Keratinocyte (primary cell): ENCODE data around the gene ULBP3. TPM values are rescaled to one million over a fixed set of nuclear protein-coding genes. Genes with fewer than 3 reads are reported as not detected.

ENCODE experiments used
- DNase-seq: peaks from one replicate; pipeline ENCODE4 v3.0.0-alpha.2; 2011; ENCODE audit warnings: low read depth, missing footprints, low spot score
- FAIRE-seq: peaks from 2 replicates; lab custom pipeline; 2011; peaks lifted over from hg19 to GRCh38; lab: Jason Lieb, UNC
- H2AFZ ChIP-seq: 2 replicates; pipeline ENCODE4 v1.6.0; 2012; ENCODE audit warnings: low read length, control low read depth, inconsistent platforms; ENCODE audit not compliant: control insufficient read depth
- H3K27ac ChIP-seq: 2 replicates; pipeline ENCODE4 v1.5.1; 2011; ENCODE audit warnings: low read length; ENCODE audit not compliant: control insufficient read depth, insufficient read depth
- H3K27me3 ChIP-seq: 3 replicates; pipeline ENCODE4 v1.6.0; 2011; ENCODE audit warnings: low read length; ENCODE audit not compliant: control insufficient read depth, insufficient read depth; ENCODE audit errors: extremely low read depth
- H3K36me3 ChIP-seq, 2 experiments: 2 replicates in 1 of 2; 3 replicates in 1 of 2; pipeline ENCODE4 v1.5.1; 2011; ENCODE audit warnings: low read length in 2 of 2, mild to moderate bottlenecking in 1 of 2; ENCODE audit not compliant: control insufficient read depth in 2 of 2, insufficient read depth in 2 of 2; ENCODE audit errors: extremely low read depth in 1 of 2
- H3K4me1 ChIP-seq: 3 replicates; pipeline ENCODE4 v1.5.1; 2011; ENCODE audit warnings: low read length; ENCODE audit not compliant: control insufficient read depth, insufficient read depth; ENCODE audit errors: extremely low read depth
- H3K4me2 ChIP-seq: 3 replicates; pipeline ENCODE4 v1.6.0; 2011; ENCODE audit warnings: low read depth, low read length; ENCODE audit not compliant: control insufficient read depth, insufficient read depth; ENCODE audit errors: extremely low read depth
- H3K4me3 ChIP-seq, 3 experiments: fragments of 200-600 bp in 1 of 3; sonication (generic) in 1 of 3; 2 replicates in 2 of 3; 3 replicates in 1 of 3; pipeline ENCODE4 v1.5.1; 2011 to 2016; ENCODE audit warnings: low read length in 3 of 3, mild to moderate bottlenecking in 3 of 3, control low read depth in 2 of 3, inconsistent platforms in 1 of 3, low read depth in 1 of 3, mixed read lengths in 1 of 3, mixed run types in 1 of 3, moderate library complexity in 1 of 3; ENCODE audit not compliant: control insufficient read depth in 2 of 3, insufficient read depth in 2 of 3; ENCODE audit errors: extremely low read depth in 1 of 3
- H3K79me2 ChIP-seq: 2 replicates; pipeline ENCODE4 v1.6.0; 2012; ENCODE audit warnings: low read length; ENCODE audit not compliant: control insufficient read depth, insufficient read depth
- H3K9ac ChIP-seq: 3 replicates; pipeline ENCODE4 v1.6.0; 2011; ENCODE audit warnings: low read length; ENCODE audit not compliant: control insufficient read depth, insufficient read depth; ENCODE audit errors: extremely low read depth
- H3K9me1 ChIP-seq: 3 replicates; pipeline ENCODE4 v1.6.0; 2011; ENCODE audit warnings: low read length; ENCODE audit not compliant: control insufficient read depth, insufficient read depth; ENCODE audit errors: extremely low read depth
- H3K9me3 ChIP-seq: 2 replicates; pipeline ENCODE4 v1.5.1; 2012; ENCODE audit warnings: low read depth, low read length; ENCODE audit not compliant: control insufficient read depth
- H4K20me1 ChIP-seq: 3 replicates; pipeline ENCODE4 v1.6.0; 2011; ENCODE audit warnings: low read length; ENCODE audit not compliant: control insufficient read depth, insufficient read depth; ENCODE audit errors: extremely low read depth
- CTCF ChIP-seq, 3 experiments: IDR thresholded peaks in 1 of 3; conservative IDR thresholded peaks in 1 of 3; optimal IDR thresholded peaks in 1 of 3; 2 replicates in 2 of 3; 3 replicates in 1 of 3; pipeline versions ENCODE3 to v1.5.1; 2011; ENCODE audit warnings: low read length in 3 of 3, mild to moderate bottlenecking in 3 of 3, moderate library complexity in 2 of 3, control low read depth in 1 of 3, inconsistent platforms in 1 of 3; ENCODE audit not compliant: insufficient read depth in 2 of 3; ENCODE audit errors: extremely low read depth in 1 of 3
- EZH2 ChIP-seq: IDR thresholded peaks from one replicate; pipeline ENCODE4 v1.6.1; 2012; ENCODE audit warnings: inconsistent platforms, mild to moderate bottlenecking, low read length, moderate library complexity
- dilution Hi-C: fragments of 300-500 bp; cut with MboI; formaldehyde crosslinking; loops from one replicate; pipeline ENCODE4 v1.7.0; 2020; ENCODE audit warnings: low sequenced_read_pairs; ENCODE audit not compliant: extremely low pct_ligation_motif_present
- polyA plus RNA-seq, 5 experiments: library from polyadenylated mRNA; depleted of rRNA in 3 of 5; stranded (reverse) in 3 of 5; stranded (forward) in 1 of 5; unstranded in 1 of 5; fragments of >200 nt; gene quantifications; 1 replicate in 1 of 5; 2 replicates in 3 of 5; 3 replicates in 1 of 5; pipeline versions ENCODE4 v1.2.1 to v1.2.3, GENCODE V29; 2011 to 2012; ENCODE audit warnings: missing spikeins in 2 of 5, low read depth in 1 of 5, low replicate concordance in 1 of 5

ULBP3 gene
- polyA plus RNA-seq, 1 donor (not counting 4 experiments of a cell fraction or from before 2014, with no cell fraction given), result 7.4 TPM

GRCh38 chr6:150115769-150116168, 46.8 kb upstream of the ULBP3 start:
- Histone ChIP-seq H3K4me1 (peaks cover 6% of the 10 kb centered on the region), H3K9me1 (no peaks in the 10 kb centered on the region), H3K36me3 (no peaks in the 10 kb centered on the region), H2AFZ (no peak overlapping the region), H3K9me3 (no peaks in the 10 kb centered on the region), H3K27me3 (no peaks in the 10 kb centered on the region), H3K4me3 (no peak overlapping the region), H3K27ac (no peak overlapping the region), H4K20me1 (no peaks in the 10 kb centered on the region), H3K9ac (no peak overlapping the region), H3K79me2 (no peaks in the 10 kb centered on the region), H3K4me2 (no peak overlapping the region)
- dilution Hi-C loops, result no loop called here
- DNase-seq (no peak), FAIRE-seq (no peak)
- no peak for TF ChIP-seq CTCF (optimal IDR thresholded peaks at IDR 0.05 in 1 of 3, IDR thresholded peaks at IDR 0.05 in 1 of 3, conservative IDR thresholded peaks at IDR 0.05 in 1 of 3; ENCODE audit: extremely low read depth in 1 of 3, insufficient read depth in 2 of 3, low read length in 3 of 3)
- no peak for TF ChIP-seq EZH2

DNA sequence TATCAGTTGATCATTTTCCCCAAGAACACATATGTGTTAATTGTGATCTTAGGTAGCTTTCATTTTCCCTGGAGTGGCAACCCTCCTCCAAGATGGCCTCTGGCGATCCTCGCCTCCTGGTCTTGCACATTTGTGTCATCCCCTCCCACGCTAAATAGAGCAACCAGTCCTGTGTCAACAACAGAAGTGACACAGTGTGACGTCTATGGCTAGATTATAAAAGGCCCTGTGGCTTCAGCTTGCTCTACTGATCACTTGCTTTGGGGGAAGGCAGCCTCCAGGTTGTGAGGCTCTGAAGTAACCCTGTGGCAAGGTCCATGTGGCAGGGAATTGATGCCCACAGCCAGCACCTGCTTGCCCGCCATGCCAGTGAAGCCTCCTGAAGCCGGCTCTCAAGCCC, 43.3 kb upstream of the ULBP3 start:
- no peak for FAIRE-seq
- dilution Hi-C loops, result no loop called here

More for the DNA sequence above, 43.3 kb upstream of the ULBP3 start:
- no peak overlapping the region for H3K4me2 ChIP-seq
- no peaks in the 10 kb centered on the region for H3K36me3 ChIP-seq
- H3K4me3 ChIP-seq, result no peak overlapping the region
- H3K27ac ChIP-seq, result no peak overlapping the region
- no peaks in the 10 kb centered on the region for H3K9me3 ChIP-seq
- H3K9me1 ChIP-seq, result no peaks in the 10 kb centered on the region
- H3K27me3 ChIP-seq, result no peaks in the 10 kb centered on the region
- no peaks in the 10 kb centered on the region for H4K20me1 ChIP-seq
- no peak for DNase-seq
- H2AFZ ChIP-seq, result no peak overlapping the region
- TF ChIP-seq EZH2 (no peak), CTCF (optimal IDR thresholded peaks at IDR 0.05 in 1 of 3, IDR thresholded peaks at IDR 0.05 in 1 of 3, conservative IDR thresholded peaks at IDR 0.05 in 1 of 3; ENCODE audit: extremely low read depth in 1 of 3, insufficient read depth in 2 of 3, low read length in 3 of 3) (no peak)
- H3K9ac ChIP-seq, result no peak overlapping the region
- H3K4me1 ChIP-seq, result peaks cover 6% of the 10 kb centered on the region
- H3K79me2 ChIP-seq, result no peaks in the 10 kb centered on the region
